ENCODE data around the gene IFNGR1. TPM values are rescaled to one million over a fixed set of nuclear protein-coding genes. Genes with fewer than 3 reads are reported as not detected.

IFNGR1 gene
- total and polyA plus RNA-seq, 10 of the 15 experiments (the other 5 are each of a cell fraction or from before 2014, with no cell fraction given) = 89.0 to 296 (median 138) TPM

DNA sequence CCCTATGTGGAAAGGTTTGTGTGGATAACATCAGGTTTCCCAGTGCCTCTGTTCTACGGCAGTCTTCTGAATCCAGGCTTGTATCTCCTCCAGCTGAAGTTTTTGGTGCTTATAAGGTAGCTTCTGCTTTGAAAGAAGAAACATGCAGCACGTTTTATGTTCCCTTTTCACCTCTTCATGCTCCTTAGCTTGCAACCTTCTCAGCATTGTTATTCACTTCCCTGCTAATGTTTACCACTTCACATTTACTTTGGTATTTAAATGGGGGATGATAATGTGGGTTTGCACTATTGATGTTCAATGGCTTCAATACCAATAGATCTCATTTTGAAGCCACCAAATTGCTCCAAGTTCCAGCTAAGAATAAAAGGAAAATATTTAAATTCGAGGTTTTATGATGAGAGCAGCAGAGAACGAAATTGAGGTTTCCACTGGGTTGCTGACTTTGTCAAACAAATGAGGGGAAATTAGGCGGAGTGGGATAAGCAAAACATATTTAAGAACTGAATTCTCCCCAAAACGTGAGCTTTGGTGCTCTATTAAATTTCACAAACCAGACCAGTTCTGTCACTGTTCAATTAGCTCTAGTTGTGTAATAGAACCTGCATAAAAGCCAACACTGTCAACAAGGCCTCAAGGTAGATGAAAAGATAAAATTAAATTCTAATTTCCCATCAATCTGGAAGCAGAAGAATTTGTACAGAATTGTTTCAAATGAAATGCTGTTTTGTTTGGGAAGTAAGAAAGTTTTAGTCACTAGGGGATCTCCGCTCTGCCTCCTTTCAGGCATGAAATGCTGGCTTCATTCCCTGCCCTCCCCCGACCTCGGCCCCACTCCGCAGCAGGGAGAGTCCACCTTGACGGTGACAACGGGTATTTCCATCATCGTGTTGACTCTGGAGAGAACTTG, 47.1 kb downstream of the IFNGR1 start (continued):
- TF ChIP-seq, protein P1, sequence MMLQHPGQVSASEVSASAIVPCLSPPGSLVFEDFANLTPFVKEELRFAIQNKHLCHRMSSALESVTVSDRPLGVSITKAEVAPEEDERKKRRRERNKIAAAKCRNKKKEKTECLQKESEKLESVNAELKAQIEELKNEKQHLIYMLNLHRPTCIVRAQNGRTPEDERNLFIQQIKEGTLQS (IDR thresholded peaks at IDR 0.05; ENCODE audit: borderline replicate concordance, extremely low read depth, low read depth, low read length) = no peak
- 0 out of 2 replicates have a peak, but pooled peaks have one; percentile 55 for TF ChIP-seq CREB1 (IDR thresholded peaks at IDR 0.05; ENCODE audit: low read depth)
- no peak for TF ChIP-seq TCF7 (IDR thresholded peaks at IDR 0.05; ENCODE audit: borderline replicate concordance)
- TF ChIP-seq SUPT20H (IDR thresholded peaks at IDR 0.05; ENCODE audit: borderline replicate concordance, control insufficient read depth, low read depth, low read length) = no peak
- TF ChIP-seq DPF2 (IDR thresholded peaks at IDR 0.05) = peak; percentile 16; the same call in 1 of the 2 replicates
- TF ChIP-seq, protein P2, sequence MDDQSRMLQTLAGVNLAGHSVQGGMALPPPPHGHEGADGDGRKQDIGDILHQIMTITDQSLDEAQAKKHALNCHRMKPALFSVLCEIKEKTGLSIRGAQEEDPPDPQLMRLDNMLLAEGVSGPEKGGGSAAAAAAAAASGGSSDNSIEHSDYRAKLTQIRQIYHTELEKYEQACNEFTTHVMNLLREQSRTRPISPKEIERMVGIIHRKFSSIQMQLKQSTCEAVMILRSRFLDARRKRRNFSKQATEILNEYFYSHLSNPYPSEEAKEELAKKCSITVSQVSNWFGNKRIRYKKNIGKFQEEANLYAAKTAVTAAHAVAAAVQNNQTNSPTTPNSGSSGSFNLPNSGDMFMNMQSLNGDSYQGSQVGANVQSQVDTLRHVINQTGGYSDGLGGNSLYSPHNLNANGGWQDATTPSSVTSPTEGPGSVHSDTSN (IDR thresholded peaks at IDR 0.05; ENCODE audit: insufficient replicate concordance, low read depth, low read length) = no peak
- TF ChIP-seq SP1 (IDR thresholded peaks at IDR 0.05; ENCODE audit: low read depth, low read length) = no peak
- TF ChIP-seq SRF (IDR thresholded peaks at IDR 0.05; ENCODE audit: low read depth in 2 of 2, low read length in 2 of 2) = no peak
- no peak for TF ChIP-seq RFX5 (IDR thresholded peaks at IDR 0.05; ENCODE audit: low read depth, low read length)
- no peak for TF ChIP-seq BRCA1 (IDR thresholded peaks at IDR 0.05; ENCODE audit: low read depth, low read length)
- TF ChIP-seq, protein P3, sequence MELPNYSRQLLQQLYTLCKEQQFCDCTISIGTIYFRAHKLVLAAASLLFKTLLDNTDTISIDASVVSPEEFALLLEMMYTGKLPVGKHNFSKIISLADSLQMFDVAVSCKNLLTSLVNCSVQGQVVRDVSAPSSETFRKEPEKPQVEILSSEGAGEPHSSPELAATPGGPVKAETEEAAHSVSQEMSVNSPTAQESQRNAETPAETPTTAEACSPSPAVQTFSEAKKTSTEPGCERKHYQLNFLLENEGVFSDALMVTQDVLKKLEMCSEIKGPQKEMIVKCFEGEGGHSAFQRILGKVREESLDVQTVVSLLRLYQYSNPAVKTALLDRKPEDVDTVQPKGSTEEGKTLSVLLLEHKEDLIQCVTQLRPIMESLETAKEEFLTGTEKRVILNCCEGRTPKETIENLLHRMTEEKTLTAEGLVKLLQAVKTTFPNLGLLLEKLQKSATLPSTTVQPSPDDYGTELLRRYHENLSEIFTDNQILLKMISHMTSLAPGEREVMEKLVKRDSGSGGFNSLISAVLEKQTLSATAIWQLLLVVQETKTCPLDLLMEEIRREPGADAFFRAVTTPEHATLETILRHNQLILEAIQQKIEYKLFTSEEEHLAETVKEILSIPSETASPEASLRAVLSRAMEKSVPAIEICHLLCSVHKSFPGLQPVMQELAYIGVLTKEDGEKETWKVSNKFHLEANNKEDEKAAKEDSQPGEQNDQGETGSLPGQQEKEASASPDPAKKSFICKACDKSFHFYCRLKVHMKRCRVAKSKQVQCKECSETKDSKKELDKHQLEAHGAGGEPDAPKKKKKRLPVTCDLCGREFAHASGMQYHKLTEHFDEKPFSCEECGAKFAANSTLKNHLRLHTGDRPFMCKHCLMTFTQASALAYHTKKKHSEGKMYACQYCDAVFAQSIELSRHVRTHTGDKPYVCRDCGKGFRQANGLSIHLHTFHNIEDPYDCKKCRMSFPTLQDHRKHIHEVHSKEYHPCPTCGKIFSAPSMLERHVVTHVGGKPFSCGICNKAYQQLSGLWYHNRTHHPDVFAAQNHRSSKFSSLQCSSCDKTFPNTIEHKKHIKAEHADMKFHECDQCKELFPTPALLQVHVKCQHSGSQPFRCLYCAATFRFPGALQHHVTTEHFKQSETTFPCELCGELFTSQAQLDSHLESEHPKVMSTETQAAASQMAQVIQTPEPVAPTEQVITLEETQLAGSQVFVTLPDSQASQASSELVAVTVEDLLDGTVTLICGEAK (IDR thresholded peaks at IDR 0.05; ENCODE audit: borderline replicate concordance) = no peak
- peak; percentile 51 to 64; a peak in 1 of 4 replicates for TF ChIP-seq EP300 (IDR thresholded peaks at IDR 0.05; ENCODE audit: borderline replicate concordance in 1 of 2, control insufficient read depth in 1 of 2, low read depth in 2 of 2, low read length in 2 of 2)
- peak; percentile 88 for TF ChIP-seq NFIC (IDR thresholded peaks at IDR 0.05; ENCODE audit: low read depth, low read length)
- peak; percentile 80 for TF ChIP-seq PAX5 (IDR thresholded peaks at IDR 0.05; ENCODE audit: borderline replicate concordance, low read depth, low read length)
- TF ChIP-seq, protein P4, sequence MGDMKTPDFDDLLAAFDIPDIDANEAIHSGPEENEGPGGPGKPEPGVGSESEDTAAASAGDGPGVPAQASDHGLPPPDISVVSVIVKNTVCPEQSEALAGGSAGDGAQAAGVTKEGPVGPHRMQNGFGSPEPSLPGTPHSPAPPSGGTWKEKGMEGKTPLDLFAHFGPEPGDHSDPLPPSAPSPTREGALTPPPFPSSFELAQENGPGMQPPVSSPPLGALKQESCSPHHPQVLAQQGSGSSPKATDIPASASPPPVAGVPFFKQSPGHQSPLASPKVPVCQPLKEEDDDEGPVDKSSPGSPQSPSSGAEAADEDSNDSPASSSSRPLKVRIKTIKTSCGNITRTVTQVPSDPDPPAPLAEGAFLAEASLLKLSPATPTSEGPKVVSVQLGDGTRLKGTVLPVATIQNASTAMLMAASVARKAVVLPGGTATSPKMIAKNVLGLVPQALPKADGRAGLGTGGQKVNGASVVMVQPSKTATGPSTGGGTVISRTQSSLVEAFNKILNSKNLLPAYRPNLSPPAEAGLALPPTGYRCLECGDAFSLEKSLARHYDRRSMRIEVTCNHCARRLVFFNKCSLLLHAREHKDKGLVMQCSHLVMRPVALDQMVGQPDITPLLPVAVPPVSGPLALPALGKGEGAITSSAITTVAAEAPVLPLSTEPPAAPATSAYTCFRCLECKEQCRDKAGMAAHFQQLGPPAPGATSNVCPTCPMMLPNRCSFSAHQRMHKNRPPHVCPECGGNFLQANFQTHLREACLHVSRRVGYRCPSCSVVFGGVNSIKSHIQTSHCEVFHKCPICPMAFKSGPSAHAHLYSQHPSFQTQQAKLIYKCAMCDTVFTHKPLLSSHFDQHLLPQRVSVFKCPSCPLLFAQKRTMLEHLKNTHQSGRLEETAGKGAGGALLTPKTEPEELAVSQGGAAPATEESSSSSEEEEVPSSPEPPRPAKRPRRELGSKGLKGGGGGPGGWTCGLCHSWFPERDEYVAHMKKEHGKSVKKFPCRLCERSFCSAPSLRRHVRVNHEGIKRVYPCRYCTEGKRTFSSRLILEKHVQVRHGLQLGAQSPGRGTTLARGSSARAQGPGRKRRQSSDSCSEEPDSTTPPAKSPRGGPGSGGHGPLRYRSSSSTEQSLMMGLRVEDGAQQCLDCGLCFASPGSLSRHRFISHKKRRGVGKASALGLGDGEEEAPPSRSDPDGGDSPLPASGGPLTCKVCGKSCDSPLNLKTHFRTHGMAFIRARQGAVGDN (IDR thresholded peaks at IDR 0.05) = peak; percentile 41; the same call in 1 of the 2 replicates
- no peak for TF ChIP-seq ZNF622 (IDR thresholded peaks at IDR 0.05)
- TF ChIP-seq, protein P5, sequence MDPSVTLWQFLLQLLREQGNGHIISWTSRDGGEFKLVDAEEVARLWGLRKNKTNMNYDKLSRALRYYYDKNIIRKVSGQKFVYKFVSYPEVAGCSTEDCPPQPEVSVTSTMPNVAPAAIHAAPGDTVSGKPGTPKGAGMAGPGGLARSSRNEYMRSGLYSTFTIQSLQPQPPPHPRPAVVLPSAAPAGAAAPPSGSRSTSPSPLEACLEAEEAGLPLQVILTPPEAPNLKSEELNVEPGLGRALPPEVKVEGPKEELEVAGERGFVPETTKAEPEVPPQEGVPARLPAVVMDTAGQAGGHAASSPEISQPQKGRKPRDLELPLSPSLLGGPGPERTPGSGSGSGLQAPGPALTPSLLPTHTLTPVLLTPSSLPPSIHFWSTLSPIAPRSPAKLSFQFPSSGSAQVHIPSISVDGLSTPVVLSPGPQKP (IDR thresholded peaks at IDR 0.05; ENCODE audit: low read depth, low read length) = no peak

Measured in GM12878 (cell line).